ENCODE measurements around the gene MED12L.
"Not testable (repeated sequence)": the region's sequence is repeated elsewhere in the genome, so short reads cannot be mapped to it uniquely, and the experiment has no call there.

The MED12L gene, protein sequence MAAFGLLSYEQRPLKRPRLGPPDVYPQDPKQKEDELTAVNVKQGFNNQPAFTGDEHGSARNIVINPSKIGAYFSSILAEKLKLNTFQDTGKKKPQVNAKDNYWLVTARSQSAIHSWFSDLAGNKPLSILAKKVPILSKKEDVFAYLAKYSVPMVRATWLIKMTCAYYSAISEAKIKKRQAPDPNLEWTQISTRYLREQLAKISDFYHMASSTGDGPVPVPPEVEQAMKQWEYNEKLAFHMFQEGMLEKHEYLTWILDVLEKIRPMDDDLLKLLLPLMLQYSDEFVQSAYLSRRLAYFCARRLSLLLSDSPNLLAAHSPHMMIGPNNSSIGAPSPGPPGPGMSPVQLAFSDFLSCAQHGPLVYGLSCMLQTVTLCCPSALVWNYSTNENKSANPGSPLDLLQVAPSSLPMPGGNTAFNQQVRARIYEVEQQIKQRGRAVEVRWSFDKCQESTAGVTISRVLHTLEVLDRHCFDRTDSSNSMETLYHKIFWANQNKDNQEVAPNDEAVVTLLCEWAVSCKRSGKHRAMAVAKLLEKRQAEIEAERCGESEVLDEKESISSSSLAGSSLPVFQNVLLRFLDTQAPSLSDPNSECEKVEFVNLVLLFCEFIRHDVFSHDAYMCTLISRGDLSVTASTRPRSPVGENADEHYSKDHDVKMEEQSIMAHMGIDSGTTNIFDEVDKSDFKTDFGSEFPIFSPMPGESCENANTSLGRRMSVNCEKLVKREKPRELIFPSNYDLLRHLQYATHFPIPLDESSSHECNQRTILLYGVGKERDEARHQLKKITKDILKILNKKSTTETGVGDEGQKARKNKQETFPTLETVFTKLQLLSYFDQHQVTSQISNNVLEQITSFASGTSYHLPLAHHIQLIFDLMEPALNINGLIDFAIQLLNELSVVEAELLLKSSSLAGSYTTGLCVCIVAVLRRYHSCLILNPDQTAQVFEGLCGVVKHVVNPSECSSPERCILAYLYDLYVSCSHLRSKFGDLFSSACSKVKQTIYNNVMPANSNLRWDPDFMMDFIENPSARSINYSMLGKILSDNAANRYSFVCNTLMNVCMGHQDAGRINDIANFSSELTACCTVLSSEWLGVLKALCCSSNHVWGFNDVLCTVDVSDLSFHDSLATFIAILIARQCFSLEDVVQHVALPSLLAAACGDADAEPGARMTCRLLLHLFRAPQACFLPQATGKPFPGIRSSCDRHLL (N-terminal part only)

DNA sequence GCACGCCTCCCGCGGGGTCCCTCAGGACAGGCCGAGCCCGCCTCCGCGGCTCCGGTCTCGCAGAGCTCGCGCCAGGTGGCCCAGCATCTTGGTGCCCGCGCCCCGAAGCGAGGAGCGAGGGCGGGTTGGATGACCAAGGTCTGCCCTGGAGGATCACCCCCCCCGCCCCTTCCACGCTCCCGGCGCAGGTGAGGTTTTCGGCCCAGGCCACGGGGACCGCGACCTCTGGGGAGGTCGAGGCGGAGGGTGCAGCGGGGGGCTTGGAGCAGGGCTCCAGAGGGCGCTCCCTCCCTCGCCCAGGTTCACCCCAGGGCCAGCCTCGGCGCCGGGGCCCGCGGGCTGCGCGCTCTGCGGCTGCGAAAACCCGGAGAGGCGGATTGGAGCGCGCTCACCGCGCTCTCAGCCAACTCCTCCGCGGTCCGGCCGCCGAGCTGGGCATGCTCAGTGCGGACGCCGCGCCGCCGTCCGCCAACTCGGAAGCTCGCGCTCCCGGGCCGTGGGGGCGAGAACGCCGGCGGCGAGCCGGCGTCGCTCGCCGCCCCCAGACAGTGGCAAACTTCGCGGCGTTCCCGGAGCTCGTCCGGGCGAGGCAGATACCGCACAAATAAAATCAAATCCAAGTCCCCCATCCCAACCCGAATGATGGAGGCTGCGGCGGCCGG is at the start of gene MED12L:
Gene MED12L, plus strand, starts transcription at position 438 of the 662 bp plus-strand sequence. CDS start 1,263 bp downstream, outside the sequence.
- DNase-seq (ENCODE audit: low read depth): peak; percentile 10

DNA sequence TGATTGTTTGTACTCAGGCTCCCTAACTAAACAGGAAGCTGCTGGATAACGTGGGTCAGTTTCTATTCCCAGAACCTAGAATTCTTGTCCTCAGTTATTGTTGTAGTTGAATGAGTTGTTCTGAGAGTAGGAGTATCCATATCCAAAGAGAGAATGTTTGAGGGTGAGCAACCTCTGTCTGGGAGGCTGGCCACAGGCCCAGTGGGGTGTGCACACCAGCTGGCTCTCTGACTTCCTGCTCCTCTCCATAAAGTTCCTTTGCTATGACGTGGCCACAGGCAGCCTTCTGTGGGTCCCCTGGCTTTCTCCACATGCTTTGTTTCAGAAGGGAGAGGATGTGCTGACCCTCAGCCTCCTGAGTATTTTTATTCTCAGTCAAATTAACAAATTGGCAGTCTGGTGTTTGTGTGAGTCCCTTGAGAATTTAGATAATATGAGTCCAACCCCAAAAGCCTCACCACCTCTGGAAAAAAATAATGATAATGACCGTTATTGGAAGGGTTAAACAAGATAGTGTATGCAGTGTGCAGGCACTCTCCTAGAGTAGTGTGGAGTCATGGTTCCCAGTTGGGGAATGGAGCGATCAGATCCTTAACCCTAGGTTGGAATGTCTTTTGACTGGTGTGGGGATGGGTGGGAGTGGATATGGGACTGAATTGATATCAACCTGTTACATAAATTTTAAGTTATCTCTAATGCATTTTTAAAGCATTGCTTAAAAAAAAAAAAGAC is 47.6 kb upstream of the MED12L start:
- peak; percentile 88 for DNase-seq (ENCODE audit: low read depth)

DNA sequence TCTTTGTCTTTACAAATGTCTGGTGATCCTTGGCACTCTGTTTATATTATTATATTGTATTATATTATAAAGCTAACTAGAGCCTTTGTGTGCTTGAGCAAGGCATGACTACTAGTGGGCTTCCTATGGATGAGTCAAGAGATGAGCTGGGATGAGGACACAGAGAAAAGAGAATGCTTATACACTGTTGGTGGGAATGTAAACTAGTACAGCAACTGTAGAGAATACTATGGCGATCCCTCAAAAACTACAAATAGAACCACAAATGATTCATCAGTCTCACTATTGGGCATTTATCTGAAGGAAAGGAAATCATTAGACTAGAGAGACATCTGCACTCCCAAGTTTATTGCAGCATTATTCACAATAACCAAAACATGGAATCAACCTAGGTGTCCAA is 40.8 kb upstream of the MED12L start:
- no peak for DNase-seq (ENCODE audit: low read depth)

DNA sequence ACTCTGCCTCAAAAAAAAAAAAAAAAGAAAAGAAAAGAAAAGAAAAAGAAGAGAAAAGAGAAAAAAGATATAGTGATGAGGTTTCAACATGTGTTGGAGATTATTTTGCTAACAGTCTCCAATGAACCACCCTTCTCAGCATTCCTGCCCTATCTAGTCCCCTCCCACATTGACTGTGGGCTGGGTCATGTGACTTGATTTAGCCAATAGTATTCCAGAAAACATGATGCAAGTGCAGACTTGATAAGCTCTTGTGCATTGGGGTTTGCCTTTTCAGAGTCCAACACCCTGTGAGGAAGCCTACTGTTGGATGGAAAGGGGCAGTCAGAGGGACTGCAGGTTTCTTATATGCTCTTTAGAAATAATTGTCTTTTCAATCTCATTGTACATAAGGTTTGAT is 37.8 kb upstream of the MED12L start:
- DNase-seq (ENCODE audit: low read depth): no peak

DNA sequence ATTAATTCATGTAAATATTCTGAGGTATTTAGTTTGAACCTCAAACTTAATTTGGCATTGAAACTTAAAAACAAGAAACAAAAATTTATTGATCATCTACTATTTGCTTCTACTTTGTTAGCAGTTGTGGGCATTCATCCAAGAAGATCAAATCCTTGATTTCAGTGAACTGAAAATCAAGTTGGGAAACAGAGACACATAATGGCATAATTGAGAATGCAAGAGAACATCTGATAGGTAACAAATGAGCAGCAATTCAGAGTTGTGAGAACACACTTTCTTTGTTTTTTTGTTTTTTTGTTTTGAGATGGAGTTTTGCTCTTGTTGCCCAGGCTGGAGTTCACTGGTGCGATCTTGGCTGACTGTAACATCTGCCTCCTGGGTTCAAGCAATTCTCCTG is 33.9 kb upstream of the MED12L start:
- DNase-seq (ENCODE audit: low read depth): no peak

DNA sequence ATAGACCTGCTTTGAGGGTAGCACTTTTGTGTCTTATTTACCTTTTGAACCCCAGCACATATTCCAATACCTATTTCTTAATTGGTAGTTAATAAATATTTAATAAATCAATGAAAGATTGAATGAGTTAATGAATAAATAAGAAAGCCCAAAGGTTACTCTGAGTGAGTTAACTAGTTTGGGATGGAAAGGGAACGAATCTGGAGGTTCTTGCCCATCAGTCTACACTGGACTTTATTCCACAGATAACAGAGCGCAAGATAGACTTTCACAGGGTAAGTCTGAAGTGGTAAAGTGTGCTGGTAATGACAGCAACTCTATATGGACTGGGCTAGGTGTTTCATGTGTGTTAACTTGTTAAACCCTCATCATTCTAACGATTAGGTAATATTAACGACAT is 33.1 kb upstream of the MED12L start:
- no peak for DNase-seq (ENCODE audit: low read depth)

DNA sequence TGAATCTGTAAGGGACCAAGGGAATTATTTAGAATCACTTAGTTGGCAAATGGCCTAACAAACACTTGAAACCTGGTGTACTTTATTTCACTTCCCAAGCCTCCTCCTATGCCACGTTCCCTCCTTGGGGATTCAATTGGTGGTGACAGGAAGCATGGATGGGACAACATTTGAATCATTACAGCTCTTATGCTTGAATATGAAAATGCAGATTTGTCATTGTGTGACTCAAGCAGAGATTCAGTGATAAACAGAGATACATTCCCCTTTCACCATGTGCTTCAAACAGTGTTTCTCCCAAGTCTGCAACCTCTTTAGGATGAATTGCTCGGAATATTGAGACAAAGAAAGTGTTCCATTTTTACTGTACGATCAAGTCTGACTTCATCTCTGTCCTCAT is 32.7 kb upstream of the MED12L start:
- no peak for DNase-seq (ENCODE audit: low read depth)

DNA sequence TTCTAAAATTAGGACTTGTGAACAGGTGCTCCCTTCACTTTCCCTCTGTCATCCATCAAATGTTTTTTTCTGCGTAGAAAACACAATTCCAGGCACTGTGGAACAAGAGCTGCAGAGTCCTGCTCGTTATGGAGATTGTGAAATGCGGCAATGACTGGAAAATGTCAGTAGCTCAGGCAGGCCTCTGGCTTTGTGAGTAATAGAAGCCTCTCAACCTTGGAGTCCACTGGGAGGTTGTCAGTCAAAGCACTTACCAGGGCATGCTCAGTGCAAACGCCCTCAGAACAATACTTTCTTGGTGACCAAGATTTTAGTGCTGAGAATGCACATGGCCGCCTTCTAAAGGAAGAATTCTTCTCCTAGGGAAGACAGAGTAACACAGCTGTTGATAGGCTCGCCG is 26.7 kb upstream of the MED12L start:
- no peak for DNase-seq (ENCODE audit: low read depth)

DNA sequence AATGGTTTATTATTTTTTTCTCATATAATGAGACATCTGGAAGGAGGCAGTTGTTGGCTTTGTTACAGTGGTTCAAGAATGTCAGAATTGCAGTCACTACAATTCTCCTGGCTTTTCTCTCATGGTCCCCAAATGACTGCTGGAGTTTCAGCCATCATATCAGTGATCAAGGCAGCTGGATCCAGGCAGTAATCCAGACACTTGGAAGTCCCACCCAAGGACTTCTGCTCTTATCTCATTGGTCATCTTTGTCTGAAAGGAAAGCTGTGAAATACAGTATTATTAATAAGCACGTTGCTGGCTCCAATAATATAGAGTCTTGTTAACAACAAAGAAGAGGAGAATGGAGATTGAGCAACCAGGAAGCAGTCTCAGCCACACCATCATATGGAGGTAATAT is 22.9 kb upstream of the MED12L start:
- DNase-seq (ENCODE audit: low read depth): no peak

DNA sequence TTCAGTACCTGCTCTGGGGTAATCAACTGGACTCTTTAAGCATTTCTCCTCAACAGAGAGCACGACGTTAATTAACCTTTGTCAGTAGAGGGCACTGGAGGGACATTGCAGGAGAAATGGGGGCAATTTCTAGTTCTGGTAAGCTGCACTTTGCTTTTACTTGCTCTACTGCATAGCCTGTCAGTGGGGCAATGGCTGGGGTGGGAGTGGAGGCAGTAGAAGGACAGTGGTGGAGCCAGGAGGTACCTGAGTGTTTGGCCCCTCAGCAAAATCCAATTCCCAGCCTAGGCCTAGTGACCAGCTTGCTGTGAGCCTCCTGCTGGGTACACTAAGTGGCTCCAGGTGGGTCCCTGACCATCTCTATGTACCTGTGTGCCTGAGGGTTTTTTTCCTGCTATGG is 18.3 kb upstream of the MED12L start:
- no peak for DNase-seq (ENCODE audit: low read depth)

DNA sequence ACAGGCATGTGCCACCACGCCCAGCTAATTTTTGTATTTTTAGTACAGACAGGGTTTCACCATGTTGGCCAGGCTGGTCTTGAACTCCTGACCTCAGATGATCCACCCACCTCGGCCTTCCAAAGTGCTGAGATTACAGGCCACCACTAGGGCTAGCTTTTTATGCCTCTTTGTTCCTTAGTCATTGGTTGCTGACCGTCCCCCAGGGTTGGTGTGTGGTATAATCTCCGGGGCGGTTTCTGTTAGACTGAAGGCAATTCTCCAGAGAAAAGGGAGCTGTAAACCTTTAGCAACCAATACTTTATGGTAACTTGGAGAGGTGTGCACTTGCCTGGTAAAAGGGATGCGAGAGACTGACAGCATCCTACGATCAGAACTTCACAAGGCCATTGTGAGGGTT is 12.6 kb upstream of the MED12L start:
- not testable (repeated sequence) for DNase-seq (ENCODE audit: low read depth)

DNA sequence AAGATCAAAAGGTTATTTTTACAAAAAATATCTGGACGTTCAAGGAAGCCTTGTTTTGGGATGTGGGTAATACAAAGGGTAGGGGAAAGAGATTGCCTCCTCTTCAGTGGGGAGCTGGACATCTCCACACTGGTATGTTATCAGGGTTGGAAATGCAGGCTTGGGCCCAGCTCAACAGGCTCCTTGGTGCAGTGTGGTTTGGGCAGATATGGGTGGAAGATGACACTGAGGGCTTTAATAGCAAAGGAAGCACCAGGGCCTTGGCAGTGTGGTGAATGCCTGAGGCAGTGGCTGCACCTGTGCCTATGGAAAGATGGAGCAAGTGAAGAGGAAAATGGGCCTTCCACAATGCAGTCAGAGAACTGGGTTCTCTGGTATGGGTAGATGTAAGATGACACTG is 11.2 kb upstream of the MED12L start:
- no peak for DNase-seq (ENCODE audit: low read depth)

DNA sequence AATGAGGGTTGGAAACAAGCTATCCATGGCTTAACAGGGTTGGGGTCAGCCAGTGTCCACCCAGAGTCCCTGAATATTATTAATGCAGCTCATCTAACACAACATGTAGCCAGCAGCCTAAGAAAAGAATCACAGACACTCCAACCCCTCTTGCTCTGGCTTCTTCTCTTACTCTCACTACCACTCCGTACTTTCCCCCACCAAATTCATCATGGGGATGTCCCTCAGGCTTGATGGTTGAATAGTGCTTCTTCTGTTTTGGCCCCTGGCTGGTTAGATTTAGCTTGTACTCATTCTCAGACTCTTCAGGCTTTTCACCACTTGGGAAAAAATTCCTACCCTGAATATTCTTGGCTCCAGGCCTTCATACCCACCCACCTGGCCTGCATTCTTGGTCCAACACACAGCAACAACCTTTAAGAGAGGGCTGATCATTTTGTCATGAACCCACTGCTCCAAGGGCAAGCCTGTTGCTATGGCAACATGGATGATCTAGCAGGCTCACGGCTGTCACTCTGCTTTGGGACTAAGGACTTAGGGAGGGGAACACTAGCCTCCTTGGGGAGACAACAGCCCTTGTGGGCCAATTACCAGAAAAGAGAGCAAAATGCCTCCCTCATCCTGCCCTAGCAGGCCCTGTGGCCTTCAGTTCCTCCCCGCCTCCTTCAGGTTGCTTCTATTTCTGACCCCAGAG is 9.4 kb upstream of the MED12L start:
- DNase-seq (ENCODE audit: low read depth): no peak

DNA sequence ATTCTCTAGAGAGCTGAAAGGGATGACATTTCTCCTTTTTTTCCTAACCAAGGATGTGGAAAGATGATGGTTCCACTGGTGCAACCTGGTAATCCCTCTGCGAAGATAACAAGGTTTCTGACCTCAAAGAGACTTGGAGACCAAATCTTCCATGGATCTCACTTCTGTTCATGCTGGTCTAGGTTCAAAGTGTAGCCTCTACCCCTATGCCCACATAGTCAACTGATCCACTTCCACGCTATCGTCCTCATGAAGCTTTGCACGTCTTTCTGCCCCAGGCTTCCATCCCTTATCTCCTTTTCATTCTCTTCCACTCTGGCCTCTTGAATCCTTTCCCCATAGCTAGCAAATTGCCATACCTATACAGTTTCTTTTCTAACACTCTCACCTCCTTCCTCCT is 8.8 kb upstream of the MED12L start:
- DNase-seq (ENCODE audit: low read depth): no peak

DNA sequence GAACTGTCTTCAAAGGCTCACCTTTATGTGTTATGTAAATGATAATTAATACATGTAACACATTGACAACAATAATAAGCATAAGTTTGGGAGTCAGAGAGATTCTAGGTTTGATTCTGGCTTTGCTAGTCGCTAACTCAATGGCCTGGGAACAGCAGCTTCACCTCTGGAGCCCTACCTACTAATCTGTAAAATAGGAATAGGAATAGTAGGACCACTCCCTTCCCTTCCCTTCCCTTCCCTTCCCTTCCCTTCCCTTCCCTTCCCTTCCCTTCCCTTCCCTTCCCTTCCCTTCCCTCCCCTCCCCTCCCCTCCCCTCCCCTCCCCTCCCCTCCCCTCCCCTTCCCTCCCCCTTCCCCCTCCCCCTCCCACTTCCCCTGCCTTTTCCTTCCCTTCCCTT is 4.4 kb upstream of the MED12L start:
- not testable (repeated sequence) for DNase-seq (ENCODE audit: low read depth)

DNA sequence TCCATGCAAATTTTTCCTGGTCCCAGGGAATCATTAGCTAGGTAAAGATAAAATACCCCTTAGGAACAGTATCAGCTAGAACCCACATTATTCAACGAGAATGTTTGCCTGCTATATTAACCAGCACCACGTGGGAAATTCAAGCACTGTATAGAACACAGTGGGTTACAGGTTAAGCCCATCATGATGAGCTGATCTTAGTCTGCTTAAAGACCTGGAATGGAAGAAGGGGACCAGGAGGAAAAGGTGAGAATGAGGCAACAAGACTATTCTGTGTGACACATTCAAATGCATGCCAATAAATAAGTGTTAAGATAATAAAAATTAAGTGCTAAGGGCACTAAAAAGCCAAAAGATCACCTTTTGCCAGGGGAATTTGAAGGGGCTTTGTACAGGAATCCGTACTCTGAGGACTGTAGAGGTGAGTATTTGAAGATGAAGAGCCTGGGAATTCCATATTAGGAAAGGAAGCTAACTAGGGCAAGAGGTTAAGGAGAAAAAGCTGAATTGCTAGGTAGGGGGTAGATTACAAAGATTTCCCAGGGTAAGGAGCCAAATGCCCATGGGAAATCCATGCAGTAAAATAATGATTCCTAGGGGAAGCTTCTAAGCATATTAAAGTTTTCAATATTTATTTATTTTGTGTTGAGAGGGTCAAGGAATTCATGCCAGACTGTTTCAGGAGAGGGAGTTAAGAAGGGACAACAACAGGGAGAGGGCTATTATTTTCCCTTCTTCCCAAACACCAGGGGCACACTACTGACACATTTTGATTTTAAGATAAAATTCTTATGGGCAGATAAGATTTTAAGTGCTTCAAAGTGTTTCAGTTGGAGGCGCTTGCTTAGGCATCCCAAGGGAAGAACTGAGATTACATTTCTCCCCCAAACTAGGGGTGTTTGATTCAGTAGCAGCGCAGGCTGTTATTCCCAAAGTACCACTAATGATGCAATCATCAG is 2.3 kb upstream of the MED12L start:
- no peak for DNase-seq (ENCODE audit: low read depth)

DNA sequence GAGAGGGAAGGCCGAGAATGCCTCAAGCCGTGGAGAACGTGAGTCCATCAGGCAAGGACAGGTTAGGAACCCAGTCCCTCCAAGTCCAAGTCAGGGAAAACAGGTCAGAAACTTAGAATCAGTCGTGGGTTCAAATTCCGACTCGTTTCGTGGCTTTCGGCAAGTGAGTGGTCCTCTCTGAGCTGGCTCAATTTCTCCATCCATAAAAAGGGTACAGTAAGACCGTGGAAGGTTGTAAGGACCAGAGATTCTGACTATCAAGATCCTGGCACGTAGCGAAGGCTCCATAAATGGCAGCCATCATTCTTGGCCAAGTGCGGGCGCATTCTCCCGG is 604 bp upstream of the MED12L start:
- DNase-seq (ENCODE audit: low read depth): no peak

DNA sequence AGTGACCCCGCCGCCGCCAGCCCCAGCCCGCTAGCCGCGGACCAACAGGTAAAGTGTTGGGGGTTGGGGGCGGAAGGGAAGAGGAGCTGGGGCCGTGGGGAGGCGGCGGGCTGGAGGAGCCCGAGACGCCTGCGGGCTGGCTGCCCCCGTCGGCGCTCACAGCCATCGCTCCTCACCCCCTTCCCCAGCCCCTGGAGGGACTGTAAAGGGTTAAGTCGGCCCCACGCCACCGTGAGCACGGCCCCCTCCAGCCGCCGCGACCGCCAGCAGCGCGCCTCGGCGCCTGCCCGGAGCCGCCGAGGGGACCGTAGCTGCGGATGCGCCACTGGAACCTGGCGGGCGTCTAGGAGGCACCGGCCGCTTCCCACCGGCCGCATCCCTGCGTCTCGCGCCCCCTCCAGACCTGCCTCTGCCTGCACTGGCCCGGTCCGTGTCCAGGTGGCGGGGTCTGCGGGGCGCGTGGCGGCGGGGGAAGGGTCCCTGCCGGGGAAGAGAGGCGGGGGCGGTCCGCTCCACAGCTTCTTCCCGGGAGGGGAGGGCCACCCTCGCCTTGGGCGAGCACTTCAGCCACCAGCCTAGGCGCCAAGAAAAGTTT is 522 bp downstream of the MED12L start:
- no peak for DNase-seq (ENCODE audit: low read depth)
